GM23338 (cell line): ENCODE data around the gene TASP1. TPM values are rescaled to one million over a fixed set of nuclear protein-coding genes. Genes with fewer than 3 reads are reported as not detected.

Experiments used
- ATAC-seq: fragments of 200-7000 bp; cut with Tn5 transposase; 3 replicates; pipeline ENCODE4 v1.9.1; 2020
- DNase-seq: peaks from one replicate; pipeline ENCODE4 v3.0.0-alpha.2; 2015; ENCODE audit warnings: low spot score
- H2AFZ ChIP-seq: fragments of 200-600 bp; sonication (generic); 2 replicates; pipeline ENCODE4 v1.8.0; 2016; ENCODE audit warnings: antibody characterized with exemption, mild to moderate bottlenecking, moderate library complexity
- H3F3A ChIP-seq: fragments of 200-600 bp; sonication (generic); replicated peaks from 2 replicates; pipeline ENCODE4 v1.8.0; 2017; ENCODE audit warnings: antibody characterized with exemption, mixed run types, low read depth
- H3K27ac ChIP-seq: fragments of 200-600 bp; sonication (generic); 2 replicates; pipeline ENCODE4 v1.6.1; 2016; ENCODE audit warnings: low read depth
- H3K27me3 ChIP-seq: fragments of 200-600 bp; sonication (generic); 2 replicates; pipeline ENCODE4 v1.8.0; 2016; ENCODE audit warnings: mild to moderate bottlenecking, mixed run types, moderate library complexity; ENCODE audit not compliant: insufficient read depth
- H3K36me3 ChIP-seq: fragments of 200-600 bp; sonication (generic); 2 replicates; pipeline ENCODE4 v1.8.0; 2016; ENCODE audit warnings: mild to moderate bottlenecking; ENCODE audit not compliant: insufficient read depth
- H3K4me1 ChIP-seq: fragments of 200-600 bp; sonication (generic); 2 replicates; pipeline ENCODE4 v1.8.0; 2016; ENCODE audit warnings: mild to moderate bottlenecking, moderate library complexity; ENCODE audit not compliant: insufficient read depth
- H3K4me2 ChIP-seq: fragments of 200-600 bp; sonication (generic); 2 replicates; pipeline ENCODE4 v1.7.1; 2017; ENCODE audit warnings: mixed run types
- H3K4me3 ChIP-seq: fragments of 200-600 bp; sonication (generic); 2 replicates; pipeline ENCODE4 v1.6.1; 2016; ENCODE audit warnings: mixed run types
- H3K79me2 ChIP-seq: fragments of 200-600 bp; sonication (generic); replicated peaks from 2 replicates; pipeline ENCODE4 v1.8.0; 2017; ENCODE audit warnings: mild to moderate bottlenecking; ENCODE audit not compliant: insufficient read depth
- H3K9me2 ChIP-seq: fragments of 200-600 bp; sonication (generic); 2 replicates; pipeline ENCODE4 v1.8.0; 2017; ENCODE audit not compliant: insufficient read depth
- H4K20me1 ChIP-seq: fragments of 200-600 bp; sonication (generic); replicated peaks from 2 replicates; pipeline ENCODE4 v1.8.0; 2017; ENCODE audit warnings: mild to moderate bottlenecking; ENCODE audit not compliant: insufficient read depth
- H3K27ac Mint-ChIP-seq: 2 replicates; pipeline ENCODE4 v1.8.0; 2020; ENCODE audit warnings: inconsistent platforms, mild to moderate bottlenecking, moderate library complexity, mixed read lengths
- H3K27me3 Mint-ChIP-seq: 3 replicates; pipeline ENCODE4 v1.8.0; 2022; ENCODE audit warnings: low read depth, mild to moderate bottlenecking, moderate library complexity, mixed read lengths, inconsistent platforms; ENCODE audit not compliant: insufficient read depth, poor library complexity
- H3K36me3 Mint-ChIP-seq: 3 replicates; pipeline ENCODE4 v1.8.0; 2021; ENCODE audit warnings: low read depth, mild to moderate bottlenecking, inconsistent platforms, moderate library complexity, mixed read lengths
- H3K4me1 Mint-ChIP-seq: 3 replicates; pipeline ENCODE4 v1.8.0; 2020; ENCODE audit warnings: mild to moderate bottlenecking, inconsistent platforms, mixed read lengths
- H3K4me3 Mint-ChIP-seq: 3 replicates; pipeline ENCODE4 v1.8.0; 2021; ENCODE audit warnings: moderate library complexity, mild to moderate bottlenecking, inconsistent platforms, mixed read lengths
- H3K9me3 Mint-ChIP-seq: 3 replicates; pipeline ENCODE4 v1.8.0; 2020; ENCODE audit warnings: moderate library complexity, mild to moderate bottlenecking, inconsistent platforms, mixed read lengths
- CREB1 ChIP-seq: fragments of 250-450 bp; sonication (Bioruptor Pico); IDR thresholded peaks from 2 replicates; pipeline ENCODE4 v1.5.0; 2020; ENCODE audit warnings: low read depth, mild to moderate bottlenecking, moderate library complexity
- CTCF ChIP-seq, 2 experiments: fragments of 200-600 bp in 1 of 2; sonication (generic) in 1 of 2; conservative IDR thresholded peaks; 2 replicates each; pipeline versions ENCODE4 v1.5.1 to v1.6.1; 2016 to 2017; ENCODE audit warnings: antibody characterized with exemption in 2 of 2, low read depth in 2 of 2, mild to moderate bottlenecking in 2 of 2, moderate library complexity in 1 of 2
- EZH2 ChIP-seq: fragments of 200-600 bp; sonication (generic); IDR thresholded peaks from one replicate; pipeline ENCODE4 v1.8.0; 2017; ENCODE audit warnings: antibody characterized with exemption, mild to moderate bottlenecking, low read depth; ENCODE audit not compliant: unreplicated experiment
- EZH2phosphoT487 ChIP-seq: fragments of 200-600 bp; sonication (generic); IDR thresholded peaks from one replicate; pipeline ENCODE4 v1.8.1; 2018; ENCODE audit warnings: antibody characterized with exemption; ENCODE audit not compliant: unreplicated experiment
- JUNB ChIP-seq: IDR thresholded peaks from one replicate; pipeline ENCODE4 v1.6.1; 2016; ENCODE audit warnings: antibody characterized with exemption; ENCODE audit not compliant: unreplicated experiment
- NANOG ChIP-seq: IDR thresholded peaks from 2 replicates; pipeline ENCODE4 v1.6.1; 2016; ENCODE audit warnings: antibody characterized with exemption, borderline replicate concordance
- POLR2AphosphoS5 ChIP-seq: IDR thresholded peaks from 2 replicates; pipeline ENCODE4 v1.6.1; 2016; ENCODE audit warnings: antibody characterized with exemption, low read depth
- STAT1 ChIP-seq: IDR thresholded peaks from one replicate; pipeline ENCODE4 v1.6.1; 2016; ENCODE audit warnings: antibody characterized with exemption; ENCODE audit not compliant: unreplicated experiment
- ZNF114 ChIP-seq: fragments of 250-450 bp; sonication (Bioruptor Pico); IDR thresholded peaks from 2 replicates; pipeline ENCODE4 v1.5.0; 2020; ENCODE audit warnings: mild to moderate bottlenecking, moderate library complexity
- ZNF331 ChIP-seq: fragments of 250-450 bp; sonication (Bioruptor Pico); IDR thresholded peaks from 2 replicates; pipeline ENCODE4 v1.5.0; 2020; ENCODE audit warnings: low read depth, mild to moderate bottlenecking, moderate library complexity
- polyA plus RNA-seq: library from polyadenylated mRNA; unstranded; fragments of >200 nt; fragmentation: Nextera tagmentation; extraction: Ambion mirVana; gene quantifications from 2 replicates; pipeline ENCODE4 v1.2.1, GENCODE V29; 2016
- total RNA-seq: library from RNA; depleted of rRNA; stranded (reverse); fragments of >200 nt; shearing (Covaris generic); gene quantifications from 2 replicates; pipeline ENCODE4 v1.2.3, GENCODE V29; 2014
- TF ChIP-seq, protein P1 (sequence below): IDR thresholded peaks from one replicate; pipeline ENCODE4 v1.6.1; 2018; ENCODE audit warnings: antibody characterized with exemption; ENCODE audit not compliant: unreplicated experiment
- TF ChIP-seq, protein P2 (sequence below): IDR thresholded peaks from 2 replicates; pipeline ENCODE4 v1.6.1; 2016; ENCODE audit warnings: antibody characterized with exemption
- TF ChIP-seq, protein P3 (sequence below): fragments of 250-450 bp; sonication (Bioruptor Pico); IDR thresholded peaks from 2 replicates; pipeline ENCODE4 v1.5.0; 2020; ENCODE audit warnings: mild to moderate bottlenecking, moderate library complexity

The TASP1 gene
- total and polyA plus RNA-seq, 2 experiments from 2014 or later = 9.7 to 9.8 TPM

DNA sequence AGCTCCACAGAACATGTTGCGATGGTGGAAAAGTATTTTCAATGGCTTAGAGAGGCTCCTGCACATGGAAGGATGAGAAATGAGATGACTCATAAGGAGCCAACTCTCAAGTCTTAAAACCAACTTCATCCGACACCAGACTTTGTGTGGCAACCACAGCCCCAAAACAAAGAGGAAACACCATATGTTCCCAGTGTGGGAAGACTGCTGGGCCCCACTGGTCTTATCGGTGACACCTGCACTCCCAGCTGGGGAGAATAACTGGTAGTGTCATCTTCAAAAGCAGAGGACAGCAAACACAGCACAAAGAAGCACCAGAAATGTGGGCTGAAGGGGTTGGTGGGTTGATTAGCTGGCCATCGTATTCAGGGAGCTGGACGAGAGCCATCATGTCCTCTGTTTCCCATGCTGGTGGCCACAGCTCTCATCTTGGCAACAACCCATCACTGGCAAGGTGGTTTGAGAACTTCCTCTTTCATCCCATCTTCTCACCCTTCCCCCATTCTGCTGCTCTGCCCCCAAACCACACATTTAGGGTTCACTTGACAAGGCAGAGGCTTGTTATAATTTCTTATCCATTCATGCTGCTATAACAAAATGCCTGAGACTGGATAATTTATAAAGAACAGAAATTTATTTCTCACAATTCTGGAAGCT, 46.0 kb upstream of the TASP1 start:
- Histone ChIP-seq H3F3A (no peaks in the 10 kb centered on the region), H2AFZ (peak overlapping the region; percentile 28; the same call in 1 of the 2 replicates), H3K4me3 (no peak overlapping the region), H3K4me2 (no peak overlapping the region), H4K20me1 (no peaks in the 10 kb centered on the region), H3K79me2 (no peaks in the 10 kb centered on the region), H3K27ac (no peak overlapping the region), H3K9me2 (peaks cover 3% of the 10 kb centered on the region), H3K4me1 (no peaks in the 10 kb centered on the region), H3K27me3 (no peaks in the 10 kb centered on the region), H3K36me3 (no peaks in the 10 kb centered on the region)
- no peaks in the 10 kb centered on the region for H3K4me1 Mint-ChIP-seq
- H3K4me3 Mint-ChIP-seq = no peak overlapping the region
- H3K27me3 Mint-ChIP-seq = peaks cover 1% of the 10 kb centered on the region
- ATAC-seq = no peak
- DNase-seq = no peak
- TF ChIP-seq, protein P1, sequence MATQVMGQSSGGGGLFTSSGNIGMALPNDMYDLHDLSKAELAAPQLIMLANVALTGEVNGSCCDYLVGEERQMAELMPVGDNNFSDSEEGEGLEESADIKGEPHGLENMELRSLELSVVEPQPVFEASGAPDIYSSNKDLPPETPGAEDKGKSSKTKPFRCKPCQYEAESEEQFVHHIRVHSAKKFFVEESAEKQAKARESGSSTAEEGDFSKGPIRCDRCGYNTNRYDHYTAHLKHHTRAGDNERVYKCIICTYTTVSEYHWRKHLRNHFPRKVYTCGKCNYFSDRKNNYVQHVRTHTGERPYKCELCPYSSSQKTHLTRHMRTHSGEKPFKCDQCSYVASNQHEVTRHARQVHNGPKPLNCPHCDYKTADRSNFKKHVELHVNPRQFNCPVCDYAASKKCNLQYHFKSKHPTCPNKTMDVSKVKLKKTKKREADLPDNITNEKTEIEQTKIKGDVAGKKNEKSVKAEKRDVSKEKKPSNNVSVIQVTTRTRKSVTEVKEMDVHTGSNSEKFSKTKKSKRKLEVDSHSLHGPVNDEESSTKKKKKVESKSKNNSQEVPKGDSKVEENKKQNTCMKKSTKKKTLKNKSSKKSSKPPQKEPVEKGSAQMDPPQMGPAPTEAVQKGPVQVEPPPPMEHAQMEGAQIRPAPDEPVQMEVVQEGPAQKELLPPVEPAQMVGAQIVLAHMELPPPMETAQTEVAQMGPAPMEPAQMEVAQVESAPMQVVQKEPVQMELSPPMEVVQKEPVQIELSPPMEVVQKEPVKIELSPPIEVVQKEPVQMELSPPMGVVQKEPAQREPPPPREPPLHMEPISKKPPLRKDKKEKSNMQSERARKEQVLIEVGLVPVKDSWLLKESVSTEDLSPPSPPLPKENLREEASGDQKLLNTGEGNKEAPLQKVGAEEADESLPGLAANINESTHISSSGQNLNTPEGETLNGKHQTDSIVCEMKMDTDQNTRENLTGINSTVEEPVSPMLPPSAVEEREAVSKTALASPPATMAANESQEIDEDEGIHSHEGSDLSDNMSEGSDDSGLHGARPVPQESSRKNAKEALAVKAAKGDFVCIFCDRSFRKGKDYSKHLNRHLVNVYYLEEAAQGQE = no peak
- no peak for TF ChIP-seq ZNF331 (CRISPR knock-in tag)
- TF ChIP-seq, protein P2, sequence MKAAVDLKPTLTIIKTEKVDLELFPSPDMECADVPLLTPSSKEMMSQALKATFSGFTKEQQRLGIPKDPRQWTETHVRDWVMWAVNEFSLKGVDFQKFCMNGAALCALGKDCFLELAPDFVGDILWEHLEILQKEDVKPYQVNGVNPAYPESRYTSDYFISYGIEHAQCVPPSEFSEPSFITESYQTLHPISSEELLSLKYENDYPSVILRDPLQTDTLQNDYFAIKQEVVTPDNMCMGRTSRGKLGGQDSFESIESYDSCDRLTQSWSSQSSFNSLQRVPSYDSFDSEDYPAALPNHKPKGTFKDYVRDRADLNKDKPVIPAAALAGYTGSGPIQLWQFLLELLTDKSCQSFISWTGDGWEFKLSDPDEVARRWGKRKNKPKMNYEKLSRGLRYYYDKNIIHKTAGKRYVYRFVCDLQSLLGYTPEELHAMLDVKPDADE = no peak
- TF ChIP-seq EZH2 = no peak
- TF ChIP-seq ZNF114 (CRISPR knock-in tag) = no peak
- no peak for TF ChIP-seq STAT1
- TF ChIP-seq EZH2phosphoT487 = no peak
- no peak for TF ChIP-seq JUNB
- TF ChIP-seq POLR2AphosphoS5 = no peak
- TF ChIP-seq CREB1 (CRISPR knock-in tag) = no peak
- no peak for TF ChIP-seq NANOG
- TF ChIP-seq CTCF (conservative IDR thresholded peaks at IDR 0.05; ENCODE audit: low read depth in 2 of 2) = no peak
- TF ChIP-seq, protein P3, sequence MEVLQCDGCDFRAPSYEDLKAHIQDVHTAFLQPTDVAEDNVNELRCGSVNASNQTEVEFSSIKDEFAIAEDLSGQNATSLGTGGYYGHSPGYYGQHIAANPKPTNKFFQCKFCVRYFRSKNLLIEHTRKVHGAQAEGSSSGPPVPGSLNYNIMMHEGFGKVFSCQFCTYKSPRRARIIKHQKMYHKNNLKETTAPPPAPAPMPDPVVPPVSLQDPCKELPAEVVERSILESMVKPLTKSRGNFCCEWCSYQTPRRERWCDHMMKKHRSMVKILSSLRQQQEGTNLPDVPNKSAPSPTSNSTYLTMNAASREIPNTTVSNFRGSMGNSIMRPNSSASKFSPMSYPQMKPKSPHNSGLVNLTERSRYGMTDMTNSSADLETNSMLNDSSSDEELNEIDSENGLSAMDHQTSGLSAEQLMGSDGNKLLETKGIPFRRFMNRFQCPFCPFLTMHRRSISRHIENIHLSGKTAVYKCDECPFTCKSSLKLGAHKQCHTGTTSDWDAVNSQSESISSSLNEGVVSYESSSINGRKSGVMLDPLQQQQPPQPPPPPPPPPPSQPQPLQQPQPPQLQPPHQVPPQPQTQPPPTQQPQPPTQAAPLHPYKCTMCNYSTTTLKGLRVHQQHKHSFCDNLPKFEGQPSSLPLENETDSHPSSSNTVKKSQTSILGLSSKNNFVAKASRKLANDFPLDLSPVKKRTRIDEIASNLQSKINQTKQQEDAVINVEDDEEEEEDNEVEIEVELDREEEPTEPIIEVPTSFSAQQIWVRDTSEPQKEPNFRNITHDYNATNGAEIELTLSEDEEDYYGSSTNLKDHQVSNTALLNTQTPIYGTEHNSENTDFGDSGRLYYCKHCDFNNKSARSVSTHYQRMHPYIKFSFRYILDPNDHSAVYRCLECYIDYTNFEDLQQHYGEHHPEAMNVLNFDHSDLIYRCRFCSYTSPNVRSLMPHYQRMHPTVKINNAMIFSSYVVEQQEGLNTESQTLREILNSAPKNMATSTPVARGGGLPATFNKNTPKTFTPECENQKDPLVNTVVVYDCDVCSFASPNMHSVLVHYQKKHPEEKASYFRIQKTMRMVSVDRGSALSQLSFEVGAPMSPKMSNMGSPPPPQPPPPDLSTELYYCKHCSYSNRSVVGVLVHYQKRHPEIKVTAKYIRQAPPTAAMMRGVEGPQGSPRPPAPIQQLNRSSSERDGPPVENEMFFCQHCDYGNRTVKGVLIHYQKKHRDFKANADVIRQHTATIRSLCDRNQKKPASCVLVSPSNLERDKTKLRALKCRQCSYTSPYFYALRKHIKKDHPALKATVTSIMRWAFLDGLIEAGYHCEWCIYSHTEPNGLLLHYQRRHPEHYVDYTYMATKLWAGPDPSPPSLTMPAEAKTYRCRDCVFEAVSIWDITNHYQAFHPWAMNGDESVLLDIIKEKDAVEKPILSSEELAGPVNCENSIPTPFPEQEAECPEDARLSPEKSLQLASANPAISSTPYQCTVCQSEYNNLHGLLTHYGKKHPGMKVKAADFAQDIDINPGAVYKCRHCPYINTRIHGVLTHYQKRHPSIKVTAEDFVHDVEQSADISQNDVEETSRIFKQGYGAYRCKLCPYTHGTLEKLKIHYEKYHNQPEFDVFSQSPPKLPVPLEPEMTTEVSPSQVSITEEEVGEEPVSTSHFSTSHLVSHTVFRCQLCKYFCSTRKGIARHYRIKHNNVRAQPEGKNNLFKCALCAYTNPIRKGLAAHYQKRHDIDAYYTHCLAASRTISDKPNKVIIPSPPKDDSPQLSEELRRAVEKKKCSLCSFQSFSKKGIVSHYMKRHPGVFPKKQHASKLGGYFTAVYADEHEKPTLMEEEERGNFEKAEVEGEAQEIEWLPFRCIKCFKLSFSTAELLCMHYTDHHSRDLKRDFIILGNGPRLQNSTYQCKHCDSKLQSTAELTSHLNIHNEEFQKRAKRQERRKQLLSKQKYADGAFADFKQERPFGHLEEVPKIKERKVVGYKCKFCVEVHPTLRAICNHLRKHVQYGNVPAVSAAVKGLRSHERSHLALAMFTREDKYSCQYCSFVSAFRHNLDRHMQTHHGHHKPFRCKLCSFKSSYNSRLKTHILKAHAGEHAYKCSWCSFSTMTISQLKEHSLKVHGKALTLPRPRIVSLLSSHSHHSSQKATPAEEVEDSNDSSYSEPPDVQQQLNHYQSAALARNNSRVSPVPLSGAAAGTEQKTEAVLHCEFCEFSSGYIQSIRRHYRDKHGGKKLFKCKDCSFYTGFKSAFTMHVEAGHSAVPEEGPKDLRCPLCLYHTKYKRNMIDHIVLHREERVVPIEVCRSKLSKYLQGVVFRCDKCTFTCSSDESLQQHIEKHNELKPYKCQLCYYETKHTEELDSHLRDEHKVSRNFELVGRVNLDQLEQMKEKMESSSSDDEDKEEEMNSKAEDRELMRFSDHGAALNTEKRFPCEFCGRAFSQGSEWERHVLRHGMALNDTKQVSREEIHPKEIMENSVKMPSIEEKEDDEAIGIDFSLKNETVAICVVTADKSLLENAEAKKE (CRISPR knock-in tag) = no peak
- no peaks in the 10 kb centered on the region for H3K9me3 Mint-ChIP-seq
- H3K27ac Mint-ChIP-seq = no peak overlapping the region
- H3K36me3 Mint-ChIP-seq = no peaks in the 10 kb centered on the region
